NCI-H2107 (cell line): ENCODE data around the gene SLC16A1.
"Not testable (repeated sequence)": the region's sequence is repeated elsewhere in the genome, so short reads cannot be mapped to it uniquely, and the experiment has no call there.

Experiments used
- DNase-seq: peaks from one replicate; lab custom pipeline; 2025; lab: John Stamatoyannopoulos, UW

SLC16A1 gene

DNA sequence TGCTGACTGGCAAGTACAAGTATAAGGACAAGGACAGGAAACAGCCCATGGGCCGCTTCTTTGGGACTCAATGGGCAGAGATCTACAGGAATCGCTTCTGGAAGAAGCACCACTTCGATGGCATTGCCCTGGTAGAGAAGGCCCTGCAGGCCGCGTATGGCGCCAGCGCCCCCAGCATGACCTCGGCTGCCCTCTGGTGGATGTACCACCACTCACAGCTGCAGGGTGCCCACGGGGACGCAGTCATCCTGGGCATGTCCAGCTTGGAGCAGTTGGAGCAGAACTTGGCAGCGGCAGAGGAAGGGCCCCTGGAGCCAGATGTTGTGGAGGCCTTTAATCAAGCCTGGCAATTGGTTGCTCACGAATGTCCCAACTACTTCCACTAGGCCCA, 32.0 kb downstream of the SLC16A1 start:
- DNase-seq: no peak

DNA sequence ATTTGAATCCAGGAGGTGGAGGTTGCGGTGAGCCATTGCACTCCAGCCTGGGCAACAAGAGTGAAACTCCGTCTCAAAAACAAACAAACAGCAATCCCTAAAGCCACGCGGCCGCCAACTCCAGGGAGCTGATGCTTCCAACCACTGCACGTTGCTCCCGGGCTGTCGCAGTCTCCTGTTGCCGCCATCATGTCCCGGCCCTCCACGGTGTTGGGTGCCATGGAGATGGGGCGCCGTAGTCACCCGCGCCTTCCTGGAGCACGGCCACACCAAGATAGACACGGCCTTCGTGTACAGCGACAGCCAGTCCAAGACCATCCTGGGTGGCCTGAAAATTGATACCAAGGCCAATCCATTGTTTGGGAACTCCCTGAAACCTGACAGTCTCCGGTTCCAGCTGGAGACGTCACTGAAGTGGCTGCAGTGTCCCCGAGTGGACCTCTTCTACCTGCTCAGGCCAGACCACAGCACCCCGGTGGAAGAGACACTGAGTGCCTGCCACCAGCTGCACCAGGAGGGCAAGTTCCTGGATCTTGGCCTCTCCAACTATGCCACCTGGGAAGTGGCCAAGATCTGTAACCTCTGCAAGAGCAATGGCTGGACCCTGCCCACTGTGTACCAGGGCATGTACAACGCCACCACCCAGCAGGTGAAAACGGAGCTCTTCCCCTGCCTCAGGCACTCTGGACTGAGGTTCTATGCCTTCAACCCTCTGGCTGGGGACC, 32.6 kb downstream of the SLC16A1 start:
- no peak for DNase-seq

DNA sequence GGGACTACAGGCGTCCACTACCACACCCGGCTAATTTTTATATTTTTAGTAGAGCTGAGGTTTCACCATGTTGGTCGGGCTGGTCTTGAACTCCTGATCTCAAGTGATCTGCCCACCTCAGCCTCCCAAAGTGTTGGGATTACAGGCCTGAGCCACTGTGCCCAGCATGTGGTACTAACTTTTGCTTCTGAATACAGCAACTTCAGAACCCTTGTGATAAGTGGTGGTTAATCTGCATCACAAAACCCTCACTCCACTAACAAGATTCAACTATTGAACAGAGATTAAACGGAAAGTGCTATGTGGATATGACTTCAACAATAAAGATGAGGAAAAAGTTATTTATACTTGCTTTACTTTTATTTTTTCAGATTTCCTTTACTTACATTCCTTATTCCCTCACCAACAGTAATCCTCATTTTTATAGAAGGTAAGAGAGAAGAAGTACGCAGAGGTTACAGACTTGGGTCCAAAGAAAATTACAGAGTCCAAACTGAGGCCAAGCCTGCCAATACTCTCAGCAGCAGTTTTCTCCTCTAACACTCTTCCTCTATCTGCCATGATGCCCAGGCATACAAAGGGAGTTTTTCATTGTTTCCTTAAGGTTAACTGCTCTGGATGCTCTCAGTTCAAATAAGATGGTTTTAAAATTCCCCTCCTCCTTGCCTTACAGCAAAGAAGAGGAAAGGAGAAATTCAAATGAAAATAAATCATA, 44.3 kb downstream of the SLC16A1 start:
- no peak for DNase-seq

DNA sequence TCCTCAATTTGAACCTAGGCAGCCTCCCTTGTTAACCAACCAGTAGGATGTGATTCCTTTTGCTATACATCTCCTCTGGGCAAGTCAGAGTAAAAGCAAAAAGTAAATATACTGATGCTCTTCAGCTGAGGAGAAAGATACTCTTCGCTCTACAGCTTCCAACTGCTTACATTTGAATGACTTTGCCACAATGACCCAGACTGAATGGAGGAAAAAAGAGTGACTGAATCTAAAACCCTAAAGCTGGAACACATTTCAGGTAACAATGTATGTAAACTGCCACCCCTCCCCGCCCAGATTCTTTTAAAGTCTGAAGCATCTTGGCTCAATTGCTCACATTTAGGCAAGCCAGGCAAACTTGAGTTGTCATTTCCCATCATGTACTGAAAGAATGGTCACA, 46.1 kb downstream of the SLC16A1 start:
- DNase-seq: no peak

DNA sequence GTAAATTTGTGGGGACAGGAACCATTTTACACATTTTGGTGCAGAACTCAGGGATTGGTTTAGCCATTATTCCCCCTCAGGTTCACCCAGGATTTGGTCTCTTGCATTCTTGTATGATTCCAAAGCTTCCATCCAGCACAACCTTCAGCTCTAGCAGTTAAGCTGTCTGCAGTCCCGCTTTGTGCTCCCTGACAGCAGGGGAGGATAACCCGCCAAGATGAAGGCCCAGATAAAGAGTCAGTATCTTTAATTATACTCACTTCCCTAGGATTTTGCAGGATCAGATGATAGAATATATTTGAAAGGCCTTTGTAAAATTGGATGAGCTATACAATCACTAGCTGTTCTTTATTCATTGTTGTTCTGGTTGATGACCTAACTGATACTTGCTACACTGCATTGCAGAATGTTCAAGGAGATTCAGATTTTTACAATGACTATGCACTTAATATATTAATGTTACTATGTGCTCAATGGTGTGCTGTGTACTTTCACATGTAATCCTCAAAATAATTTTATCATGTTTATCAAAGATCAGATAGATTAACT, 49.8 kb downstream of the SLC16A1 start:
- DNase-seq: no peak

DNA sequence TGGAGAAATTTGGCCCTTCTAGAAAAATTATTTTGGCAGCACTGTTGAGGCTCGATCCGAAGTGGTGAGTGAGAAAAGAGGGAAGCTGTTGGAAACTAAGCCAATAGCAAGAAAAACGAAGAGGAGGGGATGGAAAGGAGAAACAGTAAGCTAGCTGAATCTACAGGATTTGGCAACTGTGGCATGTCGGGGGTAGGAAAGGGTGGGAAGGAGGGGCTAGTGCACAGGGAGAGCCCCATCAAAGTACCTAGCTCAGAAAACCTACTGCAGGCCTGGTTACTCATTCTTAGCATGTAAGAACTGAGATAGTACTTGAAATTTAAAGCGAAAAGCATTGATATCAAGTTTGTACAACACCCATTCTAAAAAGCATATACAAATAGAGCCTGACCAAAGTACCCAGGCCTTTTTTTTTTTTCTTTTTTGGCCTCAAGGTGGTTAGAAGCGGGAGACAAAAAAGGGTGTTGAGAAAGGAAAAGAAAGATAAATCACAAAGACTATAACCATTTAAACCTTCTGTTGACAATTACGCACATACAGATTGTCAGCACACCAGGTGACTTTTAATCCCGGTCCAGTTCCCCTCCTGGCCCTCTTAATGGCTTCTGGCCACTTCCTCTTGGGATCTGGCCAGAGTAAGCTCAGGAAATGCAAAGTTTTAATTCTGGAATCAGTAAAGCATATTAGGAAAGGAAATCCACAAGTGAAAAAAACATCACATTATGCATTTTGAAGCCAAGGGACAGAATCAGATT, 50.4 kb downstream of the SLC16A1 start:
- no peak for DNase-seq

DNA sequence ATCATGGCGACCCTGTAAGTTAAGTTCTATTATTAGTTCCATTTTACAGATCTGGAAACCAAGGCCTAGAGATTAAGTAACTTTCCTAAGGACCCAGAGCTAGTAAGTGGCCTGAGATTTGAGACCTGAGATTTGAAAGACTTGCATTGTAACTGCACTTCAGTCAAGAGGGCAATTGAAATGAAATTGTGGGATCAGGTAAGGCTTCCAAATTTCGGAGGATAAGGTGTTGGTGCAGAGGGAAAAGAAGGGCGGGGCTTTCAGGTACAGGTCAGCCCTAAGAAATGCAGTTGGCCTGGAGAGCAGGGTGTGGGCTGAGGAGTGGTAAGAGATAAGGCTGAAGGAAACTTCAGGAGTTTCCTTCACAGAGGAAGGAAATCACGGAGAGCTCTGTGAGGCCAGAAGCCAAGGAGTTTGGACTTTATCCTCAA, 51.1 kb downstream of the SLC16A1 start:
- DNase-seq: no peak

DNA sequence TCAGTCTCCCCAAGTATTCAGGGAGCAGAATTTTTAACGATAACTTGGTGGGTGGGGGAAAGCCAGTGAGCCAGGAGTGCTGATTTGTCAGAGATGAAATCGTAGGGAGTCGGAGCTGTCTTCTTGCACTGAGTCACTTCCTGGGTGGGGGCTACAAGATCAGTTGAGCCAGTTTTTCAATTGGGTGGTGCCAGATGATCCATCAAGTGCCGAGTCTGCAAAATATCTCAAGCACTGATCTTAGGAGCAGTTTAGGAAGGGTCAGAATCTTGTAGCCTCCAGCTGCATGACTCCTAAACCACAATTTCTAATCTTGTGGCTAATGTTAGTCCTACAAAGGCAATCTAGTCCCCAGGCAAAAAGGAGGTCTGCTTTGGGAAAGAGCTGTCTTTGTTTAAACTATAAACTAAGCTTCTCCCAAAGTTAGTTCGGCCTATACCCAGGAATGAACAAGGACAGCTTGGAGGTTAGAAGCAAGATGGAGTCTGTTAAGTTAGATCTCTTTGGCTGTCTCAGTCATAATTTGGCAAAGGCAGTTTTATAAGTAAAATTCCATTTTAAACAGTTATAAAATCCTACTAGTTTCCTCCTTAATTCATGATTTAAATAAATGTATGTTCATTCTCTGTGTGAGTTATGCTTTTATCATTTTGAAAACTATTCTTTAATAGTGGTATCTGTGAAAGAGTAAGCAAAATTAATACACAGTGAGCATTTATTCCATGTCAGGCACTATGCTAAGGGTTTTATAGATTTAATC, 51.7 kb downstream of the SLC16A1 start:
- DNase-seq: no peak

DNA sequence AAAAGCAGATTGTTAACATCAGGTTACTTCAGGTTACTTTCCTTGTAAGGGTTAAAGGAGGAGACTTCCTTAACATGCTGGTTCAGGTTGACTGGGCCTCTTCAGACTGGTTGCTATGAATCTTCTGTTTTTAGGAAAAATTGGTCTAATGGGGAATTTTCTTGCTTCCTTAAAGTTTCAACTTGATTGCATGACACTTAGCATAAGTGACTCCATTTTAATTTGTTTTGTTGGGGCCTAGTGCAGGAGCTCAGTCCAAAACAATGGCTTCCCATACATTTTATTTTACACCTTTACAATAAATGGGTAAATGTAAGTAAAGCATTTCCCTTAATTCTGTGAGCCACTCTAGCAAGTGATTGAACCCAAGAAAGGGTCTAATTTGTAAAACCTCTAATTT, 53.8 kb downstream of the SLC16A1 start:
- DNase-seq: no peak

DNA sequence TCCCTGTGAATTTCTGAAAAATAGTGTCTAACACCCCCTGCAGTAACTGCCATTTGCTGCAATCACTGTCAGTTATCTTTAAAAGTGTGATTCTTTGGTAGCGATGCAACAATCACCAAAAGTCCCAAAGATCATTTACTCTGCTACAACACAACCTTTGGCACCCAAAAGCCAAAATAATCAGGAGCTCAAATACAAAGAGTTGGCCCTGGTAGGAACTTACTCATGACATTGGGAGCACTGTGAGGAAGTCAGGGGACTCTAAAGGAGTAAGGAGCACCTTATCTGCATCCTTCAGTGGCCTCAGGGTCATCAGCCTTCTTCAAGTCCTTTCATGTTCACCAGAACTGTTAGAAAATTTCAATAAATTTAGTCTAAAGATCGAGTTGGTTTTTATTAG, 54.6 kb downstream of the SLC16A1 start:
- no peak for DNase-seq

DNA sequence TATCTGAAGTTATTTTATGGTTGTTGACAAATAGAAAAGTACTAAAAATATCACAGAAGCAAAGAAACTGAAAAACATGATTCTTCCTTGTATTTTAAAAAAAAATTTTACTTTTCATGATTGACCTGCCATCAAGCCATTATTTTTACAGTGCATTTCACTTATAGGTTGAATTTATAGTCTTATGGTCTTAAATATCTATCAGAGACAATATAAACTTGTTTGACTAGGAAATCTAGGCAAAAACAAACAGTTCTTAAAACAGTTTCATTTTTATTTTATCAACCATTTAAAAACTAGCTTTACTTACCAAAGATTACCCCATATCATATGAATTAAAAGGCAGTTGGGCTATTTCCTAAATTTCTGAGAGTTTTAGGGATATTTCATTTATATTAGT, 59.2 kb downstream of the SLC16A1 start:
- DNase-seq: no peak

DNA sequence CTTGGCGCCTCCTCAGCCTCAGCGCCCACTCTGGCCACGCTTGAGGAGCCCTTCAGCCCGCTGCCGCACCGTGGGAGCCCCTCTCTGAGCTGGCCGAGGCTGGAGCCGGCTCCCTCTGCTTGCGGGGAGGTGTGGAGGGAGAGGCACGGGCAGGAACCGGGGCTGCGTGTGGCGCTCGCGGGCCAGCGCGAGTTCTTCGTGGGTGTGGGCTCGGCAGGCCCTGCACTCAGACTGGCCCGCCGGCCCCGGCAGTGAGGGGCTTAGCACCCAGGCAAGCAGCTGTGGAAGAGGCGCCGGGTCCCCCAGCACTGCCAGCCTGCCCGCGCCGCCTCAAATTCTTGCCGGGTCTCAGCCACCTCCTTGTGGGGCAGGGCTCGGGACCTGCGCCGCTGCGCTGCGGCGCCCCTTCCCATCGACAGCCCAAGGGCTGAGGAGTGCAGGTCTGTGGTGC, 61.4 kb downstream of the SLC16A1 start:
- DNase-seq: no peak

DNA sequence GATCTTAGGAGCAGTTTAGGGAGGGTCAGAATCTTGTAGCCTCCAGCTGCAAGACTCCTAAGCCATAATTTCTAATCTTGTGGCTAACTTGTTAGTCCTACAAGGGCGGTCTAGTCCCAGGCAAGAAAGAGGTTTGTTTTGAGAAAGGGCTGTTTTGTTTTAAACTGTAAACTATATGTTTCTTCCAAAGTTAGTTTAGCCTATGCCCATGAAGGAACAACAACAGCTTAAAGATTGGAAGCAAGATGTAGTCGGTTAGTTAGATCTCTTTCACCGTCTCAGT, 62.0 kb downstream of the SLC16A1 start:
- no peak for DNase-seq

DNA sequence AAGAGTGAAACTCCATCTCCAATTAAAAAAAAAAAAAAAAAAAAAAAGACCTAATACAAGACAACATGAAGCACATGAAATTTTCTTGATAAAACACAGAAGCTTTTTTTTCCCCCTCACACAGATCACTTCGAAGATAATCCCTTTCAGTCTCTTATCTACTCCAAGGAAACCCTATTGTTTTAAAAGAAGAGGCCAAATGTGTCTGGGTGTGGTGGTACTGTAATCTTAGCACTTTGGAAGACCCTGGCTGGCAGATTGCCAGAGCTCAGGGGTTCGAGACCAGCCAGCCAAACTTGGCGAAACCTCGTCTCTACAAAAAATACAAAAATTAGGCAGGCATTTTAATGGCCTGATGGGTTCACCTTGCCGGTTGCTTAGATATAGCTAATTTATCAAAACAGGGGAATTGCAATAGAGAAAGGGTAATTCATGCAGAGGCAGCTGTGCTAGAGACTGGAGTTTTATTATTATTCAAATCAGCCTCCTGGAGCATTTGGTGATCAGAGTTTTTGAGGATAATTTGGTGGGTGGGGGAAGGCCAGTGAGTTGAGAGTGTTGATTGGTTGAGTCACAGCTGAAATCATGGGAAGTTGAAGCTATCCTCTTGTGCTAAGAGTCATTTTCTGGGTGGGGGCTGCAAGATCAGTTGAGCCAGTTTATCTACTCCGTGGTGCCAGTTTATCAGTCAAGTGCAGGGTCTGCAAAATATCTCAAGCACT, 62.5 kb downstream of the SLC16A1 start:
- DNase-seq: no peak

DNA sequence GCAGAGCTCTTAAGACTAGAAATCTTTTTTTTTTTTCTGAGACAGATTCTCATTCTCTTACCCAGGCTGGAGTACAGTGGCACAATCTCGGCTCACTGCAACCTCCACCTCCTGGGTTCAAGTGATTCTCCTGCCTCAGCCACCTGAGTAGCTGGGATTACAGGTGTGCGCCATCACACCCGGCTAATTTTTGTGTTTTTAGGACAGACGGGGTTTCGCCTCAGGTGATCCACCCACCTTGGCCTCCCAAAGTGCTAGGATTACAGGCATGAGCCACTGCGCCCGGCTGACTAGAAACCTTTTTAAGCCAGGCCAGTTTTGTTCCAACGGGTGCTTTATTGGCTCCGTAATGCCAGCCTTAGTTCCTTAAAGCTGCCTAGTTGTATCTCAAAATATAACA, 66.1 kb downstream of the SLC16A1 start:
- not testable (repeated sequence) for DNase-seq

DNA sequence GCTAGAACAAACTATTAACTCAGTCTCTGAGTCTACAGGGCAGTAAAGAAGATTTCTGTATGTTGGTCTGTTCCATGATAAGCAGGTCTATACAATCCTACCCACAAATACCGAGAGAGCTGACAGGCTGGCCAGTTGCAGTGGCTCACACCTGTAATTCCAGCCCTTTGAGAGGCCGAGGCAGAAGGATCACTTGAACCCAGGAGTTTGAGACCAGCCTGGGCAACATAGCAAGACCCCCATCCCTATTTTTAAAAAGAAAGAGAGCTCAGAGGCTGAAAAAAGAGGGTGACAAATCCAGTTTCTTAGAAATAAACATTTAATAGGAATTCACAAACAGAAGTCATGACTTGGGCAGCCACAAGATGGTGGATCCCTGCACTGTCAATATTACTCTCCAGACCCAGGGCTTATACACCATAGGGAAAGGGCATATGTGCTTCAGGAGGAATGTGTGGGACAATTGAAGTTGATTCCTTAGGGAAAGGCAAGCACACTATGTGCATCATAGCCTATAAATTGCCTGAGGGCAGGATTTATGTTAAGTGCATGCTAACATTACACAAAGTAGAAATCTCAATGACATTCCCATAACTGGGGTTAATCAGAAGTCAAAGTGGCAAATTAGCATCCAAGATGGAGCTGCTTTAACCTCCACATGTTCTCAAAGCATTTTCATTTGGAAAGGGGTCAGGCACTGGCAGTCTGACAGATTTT, 66.8 kb downstream of the SLC16A1 start:
- no peak for DNase-seq

DNA sequence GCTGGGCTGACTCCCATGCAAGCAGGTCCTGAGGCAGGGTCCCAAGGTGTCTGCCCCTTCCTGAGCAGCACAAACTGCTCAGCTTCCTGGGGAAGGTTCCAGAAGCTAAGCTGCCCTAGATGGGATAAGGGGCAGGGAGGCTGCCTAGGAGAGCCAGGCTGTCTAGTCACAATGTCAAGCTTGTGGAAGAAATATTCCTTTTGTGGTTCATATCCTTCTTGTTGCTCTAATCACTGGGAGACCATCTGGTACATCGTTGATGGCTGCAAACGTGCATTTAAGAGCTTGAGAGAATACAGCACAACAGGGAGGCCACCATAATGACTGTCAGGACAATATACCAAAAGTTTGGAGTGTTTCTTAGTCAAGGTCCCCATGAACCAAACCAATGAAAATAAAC, 67.4 kb downstream of the SLC16A1 start:
- DNase-seq: no peak

DNA sequence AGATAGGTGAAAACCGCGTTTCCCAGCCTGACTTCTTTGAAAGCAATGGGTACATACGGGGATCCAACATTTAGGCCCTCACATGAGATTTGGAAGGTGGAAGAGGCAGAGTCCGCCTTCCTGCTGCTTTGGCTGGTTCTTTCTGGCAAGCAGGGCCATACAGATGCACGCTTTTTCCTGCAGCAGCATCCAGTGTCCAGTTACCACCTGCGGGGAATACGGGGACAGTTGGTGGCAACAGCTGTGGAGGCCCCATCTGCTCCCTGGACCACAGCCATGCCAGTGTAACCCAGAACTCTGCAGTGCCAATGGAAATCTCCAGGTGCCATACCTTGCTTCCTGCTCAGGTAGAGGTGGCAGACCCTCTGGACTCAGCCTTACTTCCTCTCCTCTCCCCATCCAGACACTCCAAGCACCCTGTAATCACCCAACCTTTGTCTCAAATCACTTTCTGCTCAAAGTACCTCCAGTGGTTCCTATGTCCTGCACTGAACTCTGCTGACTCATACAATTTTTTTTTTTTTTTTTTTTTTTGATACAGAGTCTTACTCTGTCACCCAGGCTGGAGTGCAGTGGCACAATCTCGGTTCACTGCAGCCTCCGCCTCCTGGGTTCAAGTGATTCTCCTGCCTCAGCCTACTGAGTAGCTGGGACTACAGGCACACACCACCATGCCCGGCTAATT, 68.3 kb downstream of the SLC16A1 start:
- DNase-seq: no peak

DNA sequence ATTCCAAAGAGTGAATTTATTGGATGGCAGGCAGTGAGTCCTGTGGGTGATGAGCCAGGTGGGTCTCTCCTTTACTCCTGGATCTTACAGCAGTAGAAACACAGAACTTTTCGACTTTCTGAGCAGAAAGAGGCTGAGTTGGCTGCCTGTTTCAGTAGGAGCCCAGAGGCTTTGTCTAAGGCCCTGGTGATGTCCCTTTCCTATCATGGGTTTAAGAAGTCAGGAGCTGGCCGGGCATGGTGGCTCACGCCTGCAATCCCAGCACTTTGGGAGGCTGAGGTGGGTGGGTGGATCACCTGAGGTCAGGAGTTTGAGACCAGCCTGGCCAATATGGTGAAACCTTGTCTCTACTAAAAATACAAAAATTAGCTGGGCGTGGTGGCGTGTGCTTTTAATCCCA, 71.0 kb downstream of the SLC16A1 start:
- DNase-seq: not testable (repeated sequence)

DNA sequence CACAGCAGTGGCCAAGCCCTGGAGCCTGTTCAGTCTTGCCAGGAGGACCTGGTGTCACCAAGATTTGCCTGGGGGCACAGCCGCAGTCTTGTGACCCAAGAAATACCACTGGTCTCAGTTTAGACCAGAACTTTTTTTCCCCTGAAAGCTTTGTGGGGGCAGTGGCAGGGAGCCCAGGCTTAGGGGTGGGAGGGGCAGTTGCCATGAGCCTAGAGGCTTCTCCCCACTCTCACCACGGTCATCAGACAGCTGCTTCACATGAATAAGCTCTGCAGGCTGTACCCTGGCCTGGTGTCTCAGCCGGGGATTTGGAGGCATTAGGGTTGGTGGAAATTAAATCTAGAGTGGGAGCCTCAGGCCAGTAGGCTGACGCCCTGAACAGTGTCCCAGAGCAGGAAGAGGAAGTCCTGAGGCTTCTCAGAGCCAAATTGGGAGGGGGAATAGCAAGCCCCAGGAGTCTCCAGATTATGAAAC, 73.7 kb downstream of the SLC16A1 start:
- DNase-seq: no peak
